DMS 273 (cell line): Measurements from ENCODE around the gene ARSA.
"Not testable (repeated sequence)": the region's sequence is repeated elsewhere in the genome, so short reads cannot be mapped to it uniquely, and the experiment has no call there.

ENCODE experiments used
- DNase-seq: peaks from one replicate; lab custom pipeline; 2025; ENCODE audit not compliant: unreplicated experiment; lab: John Stamatoyannopoulos, UW

Gene ARSA

DNA sequence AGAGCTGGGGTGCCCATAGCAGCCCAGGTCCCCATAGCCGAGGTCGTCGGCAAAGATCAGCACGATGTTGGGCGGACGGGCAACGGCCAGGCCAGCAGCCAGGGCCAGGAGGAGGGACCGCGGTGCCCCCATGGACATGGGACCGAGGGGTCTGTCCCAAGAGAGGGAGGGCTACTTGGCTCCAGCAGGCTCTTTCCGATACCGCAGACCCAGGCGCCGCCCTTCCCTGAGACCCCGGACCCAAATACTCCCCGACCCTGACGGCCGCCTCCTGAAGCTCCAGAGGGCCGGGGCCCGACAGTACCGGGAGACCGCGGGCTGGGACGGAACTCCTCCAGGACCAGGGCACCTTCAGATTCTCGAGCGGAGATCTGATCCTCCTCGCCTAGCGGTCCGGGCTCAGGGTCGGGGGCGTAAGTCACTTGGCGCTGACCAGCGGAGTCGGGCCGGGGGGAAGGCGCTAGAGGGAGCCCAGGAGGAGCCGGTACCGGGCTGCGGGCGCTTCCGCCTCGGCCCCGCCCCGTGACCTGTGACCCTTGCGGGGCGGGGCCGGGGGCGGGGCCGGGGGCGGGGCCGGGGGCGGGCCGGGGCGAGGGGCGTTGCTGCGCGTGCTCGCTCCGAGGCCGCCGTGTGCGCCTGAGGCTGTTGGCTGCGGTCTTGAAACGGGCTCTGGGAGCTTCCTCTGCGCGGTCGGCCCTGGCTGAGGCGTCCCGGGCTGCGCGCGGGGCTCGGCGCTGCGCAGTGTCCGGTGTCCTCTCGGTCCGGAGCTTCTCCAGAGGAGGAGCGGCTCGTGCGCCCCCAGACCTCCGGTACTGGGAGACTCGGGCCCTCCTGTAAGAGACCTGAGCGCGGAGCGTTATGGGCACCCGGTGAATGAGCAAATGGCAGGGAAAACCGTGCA, at the start of gene ARSA:
TSS of gene ARSA (minus strand) at position 511 of the 901 bp plus-strand sequence. CDS start at position 138, 373 bp downstream.
- DNase-seq = peak; percentile 81

DNA sequence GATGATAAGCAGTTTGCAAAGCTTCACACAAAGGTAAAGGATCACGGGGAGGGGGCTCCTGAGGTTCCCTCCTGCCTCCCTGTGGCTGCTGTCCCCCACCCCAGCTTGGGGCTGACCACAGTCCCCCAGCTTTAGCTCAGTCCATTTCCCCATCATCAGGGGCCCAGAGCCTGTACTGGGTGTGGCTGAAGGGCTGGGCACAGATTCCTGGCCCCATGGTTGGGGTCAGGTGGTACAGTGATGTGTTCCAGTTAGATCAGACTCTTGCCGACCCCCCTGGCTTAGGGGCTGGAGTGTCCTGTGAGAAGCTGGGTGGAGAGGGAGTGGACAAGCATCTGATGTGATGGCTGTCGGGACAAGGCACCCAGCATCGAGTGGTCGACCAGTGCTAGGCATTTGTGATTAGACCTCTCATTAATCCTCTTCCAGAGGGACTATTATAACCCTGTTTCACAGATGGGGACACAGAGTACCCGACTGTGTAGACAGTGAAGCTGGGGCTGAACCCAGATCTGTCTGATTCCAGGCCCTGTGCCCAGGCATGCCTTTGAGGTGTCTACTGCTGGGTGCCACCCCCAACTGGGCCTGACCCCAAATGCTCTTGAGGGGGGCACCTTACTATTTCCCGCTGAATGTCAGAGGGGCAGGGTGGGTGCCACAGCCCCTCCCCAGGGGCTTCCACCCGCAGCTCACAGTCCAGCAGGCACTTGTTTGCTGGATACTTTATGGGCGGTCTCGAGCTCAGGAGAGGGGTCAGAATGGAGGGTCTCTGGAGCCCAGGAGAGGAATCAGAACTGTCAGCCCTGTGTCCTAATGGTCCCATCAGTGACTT, 48.9 kb upstream of the ARSA start:
- no peak for DNase-seq

DNA sequence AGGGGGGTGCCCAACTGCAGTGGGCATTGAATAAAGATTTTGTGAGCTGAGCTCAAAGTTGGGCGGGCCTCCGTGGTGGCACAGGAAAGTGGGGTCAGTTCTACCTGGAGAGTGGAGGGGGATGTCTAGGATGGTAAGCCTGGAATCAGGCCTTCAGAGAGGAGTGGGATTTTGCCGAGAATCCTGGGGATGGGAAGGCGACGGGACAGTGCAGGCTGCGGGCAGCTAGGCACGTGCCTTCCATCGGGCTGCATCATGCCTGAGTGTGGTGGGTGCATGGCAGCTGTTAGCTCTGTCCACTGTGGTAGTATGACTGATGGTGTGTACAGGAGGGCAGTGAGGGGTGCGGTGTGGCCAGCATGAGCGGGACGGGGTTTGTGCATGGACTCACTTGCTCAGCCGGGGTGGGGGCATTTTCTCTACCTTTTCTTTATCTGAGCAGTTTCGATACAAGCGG, 48.3 kb upstream of the ARSA start:
- DNase-seq = no peak

DNA sequence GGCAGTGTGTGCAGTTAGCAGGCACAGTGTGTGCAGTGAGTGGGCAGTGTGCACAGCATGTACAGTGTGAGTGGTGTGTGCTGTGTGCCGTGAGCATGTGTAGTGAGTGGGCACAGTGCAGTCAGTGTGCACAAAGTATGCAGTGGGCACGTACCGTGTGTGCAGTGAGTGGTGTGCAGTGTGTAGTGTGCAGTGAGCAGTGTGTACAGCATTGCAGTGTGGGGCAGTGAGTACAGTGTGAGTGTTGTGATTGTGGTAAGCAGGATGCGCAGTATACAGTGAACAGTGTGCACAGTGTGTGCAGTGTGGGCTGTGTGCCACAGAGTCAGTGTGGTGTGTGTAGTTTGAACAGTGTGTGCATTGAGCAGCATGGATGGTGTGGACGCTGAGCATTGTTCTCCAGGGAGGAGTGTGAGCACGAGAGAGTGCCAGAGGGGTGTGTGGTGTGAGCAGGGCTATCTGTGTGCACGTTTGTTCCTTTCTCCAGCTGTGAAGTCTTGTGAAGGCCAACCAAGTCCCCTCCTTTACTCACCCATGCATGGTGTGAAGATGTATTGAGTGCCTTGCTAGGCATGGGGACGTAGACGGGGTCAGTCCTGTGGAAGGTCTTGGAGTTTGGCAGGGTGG, 47.7 kb upstream of the ARSA start:
- DNase-seq = no peak

DNA sequence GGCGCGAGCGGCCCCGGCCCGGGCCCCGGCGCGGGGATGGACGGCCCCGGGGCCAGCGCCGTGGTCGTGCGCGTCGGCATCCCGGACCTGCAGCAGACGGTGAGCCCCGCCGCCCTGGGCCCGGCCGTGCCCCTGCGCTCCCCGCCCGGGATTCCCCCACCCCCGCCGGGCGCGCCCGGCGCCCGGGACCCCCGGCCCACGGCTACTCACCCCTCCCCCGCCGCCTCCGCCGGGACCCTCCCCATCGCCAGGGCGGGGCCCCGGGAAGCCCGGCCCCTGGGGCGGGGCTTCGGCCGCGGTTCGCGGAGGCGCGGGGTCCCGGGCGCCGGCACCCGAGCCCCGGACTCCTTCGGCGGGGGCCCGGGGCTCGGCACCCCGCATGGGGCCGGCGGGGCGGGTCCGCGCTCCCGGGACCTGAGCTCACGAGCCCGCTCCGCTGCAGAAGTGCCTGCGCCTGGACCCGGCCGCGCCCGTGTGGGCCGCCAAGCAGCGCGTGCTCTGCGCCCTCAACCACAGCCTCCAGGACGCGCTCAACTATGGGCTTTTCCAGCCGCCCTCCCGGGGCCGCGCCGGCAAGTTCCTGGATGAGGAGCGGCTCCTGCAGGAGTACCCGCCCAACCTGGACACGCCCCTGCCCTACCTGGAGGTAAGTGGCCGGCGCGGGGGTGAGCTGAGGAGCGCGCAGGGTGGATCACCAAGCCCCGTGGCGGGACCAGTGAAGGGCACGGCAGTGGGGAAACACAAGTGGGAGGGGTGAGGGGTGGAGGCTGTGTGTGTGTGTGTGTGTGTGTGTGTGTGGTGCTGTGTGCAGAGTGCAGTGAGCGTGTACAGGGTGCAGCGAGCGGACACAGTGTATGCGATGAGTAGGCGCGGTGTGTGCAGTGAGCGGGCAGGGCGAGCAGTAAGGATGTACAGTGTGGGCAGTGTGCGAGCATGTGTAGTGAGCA, 46.9 kb upstream of the ARSA start:
- peak; percentile 68 for DNase-seq

DNA sequence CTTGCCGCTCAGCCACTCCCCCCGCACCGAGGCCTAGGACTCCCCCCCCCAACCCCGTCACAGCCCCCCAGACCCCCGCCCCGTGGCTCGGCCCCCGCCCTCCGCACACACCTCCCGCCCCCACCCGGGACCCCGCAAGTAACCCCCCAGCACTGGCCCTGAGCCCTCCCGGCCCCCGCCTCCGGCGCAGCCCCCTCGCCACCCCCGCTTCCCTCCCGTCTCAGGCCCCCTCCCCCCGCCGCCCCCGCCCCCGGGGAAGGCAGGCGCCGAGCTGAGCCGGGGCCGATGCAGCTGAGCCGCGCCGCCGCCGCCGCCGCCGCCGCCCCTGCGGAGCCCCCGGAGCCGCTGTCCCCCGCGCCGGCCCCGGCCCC, 46.2 kb upstream of the ARSA start:
- peak; percentile 24 for DNase-seq

DNA sequence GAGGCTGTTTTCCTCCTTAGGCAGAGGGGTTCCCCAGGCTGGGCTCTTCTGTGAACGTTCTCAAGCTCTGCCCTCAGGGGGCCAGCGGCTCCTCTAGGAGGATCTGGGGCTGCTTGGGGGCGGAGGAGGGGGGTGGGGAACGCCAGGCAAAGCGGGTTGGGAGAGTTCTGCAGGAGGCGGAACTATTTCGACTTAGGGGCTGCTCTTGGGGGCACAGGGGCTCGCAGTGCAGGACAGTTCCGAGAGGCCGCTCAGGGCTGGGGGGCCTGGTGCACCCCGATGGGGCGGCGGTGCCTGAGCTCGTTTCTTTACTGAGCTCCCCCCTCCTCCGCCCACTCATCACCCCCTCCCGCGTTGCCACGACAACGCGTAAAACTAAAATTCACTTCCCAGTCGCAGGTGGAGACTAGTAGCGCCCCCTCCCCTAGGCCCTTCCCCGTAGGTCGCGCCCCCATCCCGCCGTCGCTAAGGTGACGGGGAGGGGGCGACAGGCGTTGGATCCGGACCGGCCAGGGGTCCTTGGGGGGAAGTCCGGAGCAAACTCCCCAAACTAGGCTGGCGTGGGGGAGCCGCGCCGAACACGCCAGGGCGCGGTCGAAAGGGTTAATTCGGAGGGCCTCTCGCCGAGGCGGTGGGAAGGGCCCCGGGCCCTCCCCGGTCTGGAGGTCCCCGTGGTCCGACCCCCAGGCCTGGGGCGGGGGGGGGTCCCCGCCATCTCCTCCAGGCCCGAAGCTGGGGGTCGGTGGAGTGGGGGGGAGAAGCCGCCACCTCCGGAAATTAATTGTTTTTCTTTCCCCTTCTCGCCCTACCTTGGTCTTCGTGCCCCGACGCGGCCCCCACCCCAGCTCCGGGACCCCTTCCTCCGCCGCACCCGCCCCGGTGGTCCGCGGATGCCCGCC, 45.5 kb upstream of the ARSA start:
- peak; percentile 34 for DNase-seq

DNA sequence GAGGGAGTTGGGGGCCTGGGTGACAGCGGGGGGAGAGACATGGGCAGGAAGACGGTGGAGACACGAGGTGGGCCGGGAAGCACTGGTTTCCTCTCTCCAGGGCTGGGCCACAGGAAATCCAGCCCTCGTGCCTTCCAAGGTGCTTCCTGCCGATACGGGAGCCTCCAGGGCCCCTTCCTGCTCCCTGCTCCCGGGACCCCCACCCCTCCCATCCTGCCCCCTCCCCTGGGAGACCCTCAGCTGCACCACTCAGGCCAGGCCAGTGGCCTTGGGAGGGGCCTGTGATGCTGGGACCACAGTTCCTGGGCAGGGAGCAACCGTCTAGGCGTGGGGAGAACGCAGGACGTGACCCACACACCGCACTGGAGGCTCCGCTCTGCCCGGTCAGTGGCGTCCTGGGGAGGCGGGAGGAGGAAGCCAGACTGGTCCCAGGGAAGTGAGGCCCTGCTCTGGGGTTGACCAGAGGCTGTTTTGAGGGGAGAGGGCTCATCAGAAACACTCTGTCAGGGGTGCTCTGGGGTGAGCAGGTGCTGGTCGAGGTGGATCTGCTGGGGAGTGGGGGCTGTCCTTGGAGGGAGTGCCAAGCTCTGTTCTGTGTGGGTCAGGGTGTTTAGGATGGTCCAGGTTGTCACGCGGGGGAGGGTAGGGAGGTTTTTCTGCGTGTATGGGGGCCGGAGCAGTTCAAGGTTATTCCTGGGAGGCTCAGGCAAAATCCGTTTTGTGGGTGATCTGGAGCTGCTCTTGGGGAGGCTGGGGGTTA, 44.7 kb upstream of the ARSA start, which contains the start of gene SHANK3:
TSS of gene SHANK3 (plus strand) at position 353 of the 760 bp plus-strand sequence.
- no peak for DNase-seq

DNA sequence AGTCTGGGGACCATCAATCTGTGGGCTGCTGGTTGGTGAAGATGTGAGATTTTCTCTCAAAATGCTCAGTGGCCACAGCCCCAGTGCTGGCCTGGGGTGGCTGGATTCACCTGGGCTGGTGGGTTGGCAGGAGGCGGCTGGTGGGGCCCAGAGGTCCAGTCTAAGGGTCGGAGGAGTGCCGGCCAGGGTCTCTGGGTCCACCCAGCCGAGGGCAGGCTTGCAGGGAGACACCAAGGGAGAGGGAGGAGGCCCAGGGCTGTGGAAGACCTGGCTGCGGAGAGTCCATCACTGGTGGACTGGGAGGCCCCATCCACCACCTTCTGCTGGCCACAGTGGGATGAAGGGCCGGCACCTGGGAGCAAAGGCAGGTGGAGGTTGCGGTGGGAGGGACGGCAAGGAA, 44.1 kb upstream of the ARSA start:
- DNase-seq = no peak

DNA sequence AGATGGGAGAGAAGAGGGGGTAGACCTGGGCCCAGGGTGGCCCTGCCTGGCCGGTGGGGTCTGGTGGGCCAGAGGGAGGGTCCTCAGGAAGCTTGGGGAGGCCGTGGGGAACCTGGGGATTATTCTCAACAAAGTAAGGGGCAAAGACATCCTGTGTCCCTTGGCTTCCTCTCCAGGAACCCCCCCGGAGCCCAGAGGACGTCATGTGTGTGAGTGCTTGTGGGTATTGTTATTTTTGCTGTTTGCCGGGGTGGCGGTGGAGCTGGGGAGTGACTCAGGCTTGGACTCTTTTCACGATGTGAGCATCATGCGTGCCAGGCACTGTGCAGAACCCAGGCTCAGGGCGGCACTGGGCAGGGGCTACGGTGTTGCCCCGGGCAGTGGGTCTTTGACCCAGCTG, 43.7 kb upstream of the ARSA start:
- DNase-seq = no peak

DNA sequence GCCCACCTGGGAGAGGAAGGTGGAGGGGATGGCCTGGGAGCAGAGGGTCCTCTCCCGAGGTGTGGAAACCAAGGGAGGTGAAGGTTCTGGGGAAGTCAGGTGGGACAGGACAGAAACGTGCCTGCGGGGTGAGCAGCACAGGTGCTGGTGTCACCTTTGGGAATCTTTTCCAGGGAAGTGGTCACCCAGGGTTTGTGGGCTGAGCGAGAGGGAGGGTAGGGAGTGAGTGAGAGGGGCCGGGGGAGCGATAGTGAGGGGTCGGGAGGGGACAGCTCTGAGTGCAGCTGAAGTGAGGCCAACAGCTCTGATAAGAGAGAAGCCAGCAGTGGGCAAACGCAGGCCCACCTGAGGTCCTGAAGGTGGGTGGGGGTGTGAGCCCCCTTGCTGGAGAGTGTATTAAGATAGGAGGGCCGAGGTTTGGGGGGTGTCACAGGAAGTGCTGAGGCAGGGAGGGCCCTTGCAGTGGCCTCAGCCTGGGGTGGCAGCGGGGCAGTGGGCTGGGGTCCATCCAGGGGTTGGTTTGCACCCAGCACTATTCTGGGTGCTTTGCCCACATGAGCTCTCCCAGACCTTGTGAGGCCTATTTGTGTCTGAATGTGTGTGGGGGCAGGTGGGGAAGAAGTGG, 43.1 kb upstream of the ARSA start:
- no peak for DNase-seq

DNA sequence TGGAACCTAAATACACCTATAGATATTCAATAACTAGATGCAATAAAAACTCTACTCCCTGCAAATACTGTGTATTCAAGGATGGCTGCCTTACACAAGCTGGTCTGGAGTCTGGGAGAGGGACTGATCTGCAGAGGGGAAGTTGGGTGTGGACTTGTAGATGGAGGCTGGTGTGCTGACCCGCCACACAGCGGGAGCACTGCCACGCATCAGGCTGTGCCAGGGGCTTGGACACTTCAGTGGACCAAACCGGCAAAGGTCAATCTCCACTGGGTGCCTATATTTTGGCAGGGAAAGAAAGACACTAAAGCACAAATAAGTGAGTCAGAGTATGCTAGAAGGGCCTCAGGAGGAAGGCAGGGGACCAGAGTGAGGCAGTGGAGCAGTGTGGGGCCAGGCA, 42.6 kb upstream of the ARSA start:
- no peak for DNase-seq

DNA sequence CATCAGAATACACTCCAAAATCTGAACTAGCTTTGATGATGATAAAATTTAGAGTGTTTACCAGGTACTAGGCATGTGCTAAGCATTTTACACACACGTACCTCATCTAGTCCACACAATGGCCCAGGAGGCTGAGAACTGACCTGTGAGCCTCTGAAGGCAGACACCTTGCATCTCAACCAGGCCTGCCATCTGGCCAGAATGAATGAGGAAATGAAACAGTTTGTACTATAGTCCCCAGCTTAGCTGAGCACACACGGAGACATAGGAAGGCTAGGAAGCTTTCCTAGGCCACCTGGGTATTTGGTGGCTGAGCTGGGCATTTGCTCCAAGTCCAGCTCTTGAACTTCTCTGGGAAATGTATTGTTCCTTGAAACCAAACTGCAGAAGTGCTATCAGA, 37.8 kb upstream of the ARSA start:
- no peak for DNase-seq

DNA sequence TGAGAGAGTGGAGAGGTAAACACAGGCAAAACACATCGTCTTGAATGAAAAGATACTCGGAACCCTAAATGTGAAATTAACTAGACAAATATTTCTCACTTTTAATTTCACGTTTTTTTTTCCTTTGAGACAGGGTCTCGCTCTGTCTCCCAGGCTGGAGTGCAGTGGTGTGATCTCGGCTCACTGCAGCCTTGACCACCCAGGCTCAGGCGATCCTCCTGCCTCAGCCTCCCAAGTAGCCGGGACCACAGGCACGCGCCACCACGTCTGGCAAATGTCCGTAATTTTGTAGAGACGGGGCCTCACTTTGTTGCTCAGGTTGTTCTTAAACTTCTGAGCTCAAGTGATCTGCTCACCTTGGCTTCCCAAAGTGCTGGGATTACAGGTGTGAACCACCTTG, 37.3 kb upstream of the ARSA start:
- no peak for DNase-seq

DNA sequence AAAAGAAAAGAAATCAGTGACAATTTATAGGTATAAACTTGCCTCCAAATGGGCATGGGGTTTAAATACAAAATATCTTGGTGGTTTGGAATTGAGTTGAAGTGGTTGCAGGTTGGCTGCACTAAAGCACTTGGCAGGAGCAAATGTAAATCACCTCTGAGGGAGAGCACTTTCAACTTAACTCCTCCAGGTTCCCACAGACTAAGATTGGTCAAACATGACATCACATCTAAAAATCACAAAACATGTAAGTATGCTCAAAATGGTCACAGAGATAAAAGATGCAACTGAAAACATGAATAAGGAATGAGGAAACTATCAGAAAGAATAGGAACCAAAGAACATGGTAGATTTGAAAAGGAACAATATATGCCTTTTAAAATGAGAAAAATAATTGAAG, 32.4 kb upstream of the ARSA start:
- no peak for DNase-seq

DNA sequence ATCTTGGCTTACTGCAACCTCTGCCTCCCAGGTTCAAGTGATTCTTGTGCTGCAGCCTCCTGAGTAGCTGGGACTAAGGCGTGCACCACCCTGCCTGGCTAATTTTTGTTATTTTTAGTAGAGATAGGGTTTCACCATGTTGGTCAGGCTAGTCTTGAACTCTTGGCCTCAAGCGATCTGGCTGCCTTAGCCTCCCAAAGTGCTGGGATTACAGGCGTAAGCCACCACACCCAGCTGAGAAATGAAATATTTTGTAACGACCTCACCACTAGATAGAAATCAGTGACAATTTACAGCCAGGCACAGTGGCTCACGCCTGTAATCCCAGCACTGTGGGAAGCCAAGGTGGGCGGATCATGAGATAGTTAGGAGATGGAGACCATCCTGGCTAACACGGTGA, 31.8 kb upstream of the ARSA start:
- DNase-seq = not testable (repeated sequence)

DNA sequence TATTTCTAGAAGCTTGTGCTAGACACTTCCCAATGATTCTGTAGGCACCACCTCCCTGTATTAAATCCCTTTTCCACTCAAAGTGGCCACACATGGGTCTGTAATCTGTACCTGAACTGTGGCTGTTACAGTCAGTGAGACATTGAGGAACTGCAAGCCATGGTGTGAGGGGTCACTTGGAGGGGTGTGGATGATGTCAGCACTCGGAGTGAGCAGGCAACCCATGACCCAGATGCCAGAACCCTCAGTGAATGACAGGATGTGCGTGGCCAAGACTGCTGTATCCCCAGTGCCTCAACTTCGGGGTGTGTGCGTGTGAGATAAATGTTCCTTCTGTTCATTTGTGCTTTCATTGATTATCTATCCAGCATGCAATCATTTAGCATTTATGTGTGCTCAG, 30.0 kb upstream of the ARSA start:
- DNase-seq = no peak
